Activated naive CD8-positive, alpha-beta T cell treated with anti-CD3 and anti-CD28 coated beads, Interleukin-2, amount 10 ng/mL, durations not matched to agents 7 days and 5 days (primary cell): ENCODE measurements around the gene HDAC11. TPM values are rescaled to one million over a fixed set of nuclear protein-coding genes. Genes with fewer than 3 reads are reported as not detected.
"Not testable (repeated sequence)": the region's sequence is repeated elsewhere in the genome, so short reads cannot be mapped to it uniquely, and the experiment has no call there.

ENCODE experiments used
- ATAC-seq: fragments of 150-1000 bp; cut with Tn5 transposase; one replicate; pipeline ENCODE4 v1.10.0; 2021; ENCODE audit warnings: low read depth, moderate library complexity
- POLR2A ChIA-PET: fragments of 350-600 bp; sonication (Branson Sonifier 250); formaldehyde crosslinking; loops from one replicate; lab custom pipeline; 2021; ENCODE audit warnings: antibody characterized with exemption; lab: Charles Lee
- DNase-seq: peaks from one replicate; pipeline ENCODE4 v3.0.0; 2021
- H3K27ac Mint-ChIP-seq: one replicate; pipeline ENCODE4 v1.8.0; 2022; ENCODE audit warnings: mild to moderate bottlenecking, mixed read lengths
- H3K27me3 Mint-ChIP-seq: one replicate; pipeline ENCODE4 v1.8.0; 2022; ENCODE audit warnings: mild to moderate bottlenecking, moderate library complexity, mixed read lengths
- H3K36me3 Mint-ChIP-seq: one replicate; pipeline ENCODE4 v1.8.0; 2021; ENCODE audit warnings: mild to moderate bottlenecking, mixed read lengths
- H3K4me1 Mint-ChIP-seq: one replicate; pipeline ENCODE4 v1.8.0; 2021; ENCODE audit warnings: mixed read lengths
- H3K4me3 Mint-ChIP-seq: one replicate; pipeline ENCODE4 v1.8.0; 2022; ENCODE audit warnings: mild to moderate bottlenecking, moderate library complexity, mixed read lengths
- H3K9me3 Mint-ChIP-seq: one replicate; pipeline ENCODE4 v1.8.0; 2021; ENCODE audit warnings: mixed read lengths
- total RNA-seq, 2 experiments: library from RNA; stranded (reverse); gene quantifications; one replicate each; pipeline ENCODE4 v1.2.3, GENCODE V29; 2021

The HDAC11 gene, protein sequence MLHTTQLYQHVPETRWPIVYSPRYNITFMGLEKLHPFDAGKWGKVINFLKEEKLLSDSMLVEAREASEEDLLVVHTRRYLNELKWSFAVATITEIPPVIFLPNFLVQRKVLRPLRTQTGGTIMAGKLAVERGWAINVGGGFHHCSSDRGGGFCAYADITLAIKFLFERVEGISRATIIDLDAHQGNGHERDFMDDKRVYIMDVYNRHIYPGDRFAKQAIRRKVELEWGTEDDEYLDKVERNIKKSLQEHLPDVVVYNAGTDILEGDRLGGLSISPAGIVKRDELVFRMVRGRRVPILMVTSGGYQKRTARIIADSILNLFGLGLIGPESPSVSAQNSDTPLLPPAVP
- 1 to 10 TPM; 4.1 to 4.9 TPM for total RNA-seq

GRCh38 chr3:13479582-13480339 is at the start of gene HDAC11:
Gene HDAC11, plus strand, starts transcription at chr3:13480306. Its CDS starts 42 bp downstream, at chr3:13480348.
- peak; percentile 98 for DNase-seq
- H3K9me3 Mint-ChIP-seq, result no peaks in the 10 kb centered on the region
- H3K36me3 Mint-ChIP-seq, result no peaks in the 10 kb centered on the region
- H3K27ac Mint-ChIP-seq, result peak within 1 kb of the TSS; percentile 89
- ATAC-seq, result peak; percentile 93
- H3K27me3 Mint-ChIP-seq, result no peaks in the 10 kb centered on the region
- peaks cover 10% of the 10 kb centered on the region for H3K4me1 Mint-ChIP-seq
- POLR2A ChIA-PET, result interaction anchor here (0.7 to 1.6 kb wide), 10 partner anchors 8 to 566 kb away, joined by 3 to 6 read pairs (median 4); partner anchors contain the start of gene NUP210
- peak within 1 kb of the TSS; percentile 91 for H3K4me3 Mint-ChIP-seq

DNA sequence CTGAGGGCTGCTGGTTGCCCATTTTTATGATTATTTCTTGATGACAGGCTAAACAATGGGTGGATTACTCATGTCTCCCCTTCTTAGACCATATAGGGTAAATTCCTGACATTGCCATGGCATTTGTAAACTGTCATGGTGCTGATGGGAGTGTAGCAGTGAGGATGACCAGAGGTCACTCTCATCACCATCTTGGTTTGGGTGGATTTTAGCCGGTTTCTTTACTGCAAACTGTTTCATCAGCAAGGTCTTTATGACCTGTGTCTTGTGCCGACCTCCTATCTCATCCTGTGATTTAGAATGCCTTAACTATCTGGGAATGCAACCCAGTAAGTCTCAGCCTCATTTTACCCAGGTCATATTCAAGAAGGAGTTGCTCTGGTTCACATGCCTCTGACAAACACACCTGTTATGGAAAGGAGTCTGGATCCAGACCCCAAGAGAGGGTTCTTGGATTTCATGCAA is 49.7 kb upstream of the HDAC11 start:
- H3K4me3 Mint-ChIP-seq, DNase-seq, H3K36me3 Mint-ChIP-seq, H3K9me3 Mint-ChIP-seq, H3K27ac Mint-ChIP-seq, POLR2A ChIA-PET, ATAC-seq, H3K27me3 Mint-ChIP-seq: not testable (repeated sequence)
- H3K4me1 Mint-ChIP-seq, result peaks cover 16% of the 10 kb centered on the region

DNA sequence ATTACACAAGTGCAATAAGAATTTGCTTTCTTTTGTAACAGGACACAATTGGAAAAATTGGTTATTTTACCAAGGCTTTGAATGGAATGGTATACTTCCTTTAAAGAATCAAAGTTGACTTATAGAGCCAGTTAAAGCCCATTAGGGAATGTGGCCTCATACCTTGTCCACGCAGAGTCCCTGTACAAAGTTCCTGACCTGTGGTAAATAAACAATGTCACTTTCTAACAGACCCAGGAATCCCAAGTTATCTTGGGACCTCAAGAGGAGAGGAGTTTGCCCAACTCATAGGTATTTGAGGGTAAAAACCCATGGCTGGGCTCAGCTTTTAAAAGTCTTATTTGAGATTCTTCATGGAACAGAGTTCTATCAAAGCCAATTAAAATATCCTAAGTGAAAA is 48.0 kb upstream of the HDAC11 start:
- DNase-seq (no peak), ATAC-seq (no peak)
- H3K27ac Mint-ChIP-seq, result no peak overlapping the region
- peaks cover 7% of the 10 kb centered on the region for H3K27me3 Mint-ChIP-seq
- no peaks in the 10 kb centered on the region for H3K36me3 Mint-ChIP-seq
- H3K4me1 Mint-ChIP-seq, result peaks cover 11% of the 10 kb centered on the region
- POLR2A ChIA-PET, result no interaction called here
- H3K4me3 Mint-ChIP-seq, result no peak overlapping the region
- H3K9me3 Mint-ChIP-seq, result peaks cover 4% of the 10 kb centered on the region

DNA sequence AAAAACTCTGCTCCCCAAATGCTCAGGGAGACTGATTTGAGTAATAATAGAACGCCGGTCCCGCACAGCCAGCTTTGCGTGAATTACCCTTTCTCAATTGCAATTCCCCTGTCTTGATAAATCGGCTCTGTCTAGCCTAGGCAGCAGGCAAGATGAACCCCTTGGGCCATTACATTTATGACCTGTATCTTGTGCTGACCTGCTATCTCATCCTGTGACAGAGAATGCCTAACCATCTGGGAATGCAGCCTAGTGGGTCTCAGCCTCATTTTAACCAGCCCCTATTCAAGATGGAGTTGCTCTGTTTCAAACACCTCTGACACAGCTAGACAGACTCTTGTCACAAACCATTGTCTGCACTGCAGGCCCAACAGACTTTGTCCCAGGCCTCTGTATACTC is 46.2 kb upstream of the HDAC11 start:
- H3K4me3 Mint-ChIP-seq, result no peak overlapping the region
- ATAC-seq, result no peak
- no peak overlapping the region for H3K27ac Mint-ChIP-seq
- peaks cover 2% of the 10 kb centered on the region for H3K4me1 Mint-ChIP-seq
- no peaks in the 10 kb centered on the region for H3K36me3 Mint-ChIP-seq
- H3K9me3 Mint-ChIP-seq, result peaks cover 4% of the 10 kb centered on the region
- H3K27me3 Mint-ChIP-seq, result peaks cover 9% of the 10 kb centered on the region
- DNase-seq, result no peak
- POLR2A ChIA-PET, result no interaction called here

GRCh38 chr3:13436213-13436612 is 43.9 kb upstream of the HDAC11 start:
- POLR2A ChIA-PET, H3K36me3 Mint-ChIP-seq, H3K27ac Mint-ChIP-seq, H3K27me3 Mint-ChIP-seq, H3K9me3 Mint-ChIP-seq, H3K4me3 Mint-ChIP-seq, DNase-seq, ATAC-seq, H3K4me1 Mint-ChIP-seq: not testable (repeated sequence)

- Mint-ChIP-seq H3K4me1 (peaks cover 4% of the 10 kb centered on the region), H3K4me3 (no peak overlapping the region), H3K9me3 (no peaks in the 10 kb centered on the region), H3K27me3 (peaks cover 5% of the 10 kb centered on the region), H3K27ac (no peak overlapping the region), H3K36me3 (no peaks in the 10 kb centered on the region)
- ATAC-seq (no peak), DNase-seq (no peak)
- POLR2A ChIA-PET, result interaction anchor here (1.5 kb wide), 1 partner anchor 12 kb away, joined by 3 read pairs; no protein-coding TSS in a partner anchor
These were observed 39.8 kb upstream of the HDAC11 start for GRCh38 chr3:13440204-13440817.

DNA sequence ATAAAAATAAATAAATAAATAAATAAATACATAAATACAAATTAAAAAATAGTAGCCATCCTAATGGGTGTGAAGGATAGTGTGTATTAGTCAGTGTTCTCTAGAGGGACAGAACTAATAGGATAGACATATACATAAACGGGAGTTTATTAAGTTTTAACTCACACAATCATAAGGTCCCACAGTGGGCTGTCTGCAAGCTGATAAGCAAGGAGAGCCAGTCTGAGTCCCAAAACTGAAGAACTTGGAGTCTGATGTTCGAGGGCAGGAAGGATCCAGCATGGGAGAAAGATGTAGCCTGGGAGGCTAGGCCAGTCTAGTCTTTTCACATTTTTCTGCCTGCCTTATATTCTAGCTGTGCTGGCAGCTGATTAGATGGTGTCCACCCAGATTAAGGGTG is 37.2 kb upstream of the HDAC11 start:
- H3K36me3 Mint-ChIP-seq, H3K4me3 Mint-ChIP-seq, POLR2A ChIA-PET, H3K27ac Mint-ChIP-seq, H3K9me3 Mint-ChIP-seq, DNase-seq, H3K4me1 Mint-ChIP-seq, ATAC-seq, H3K27me3 Mint-ChIP-seq: not testable (repeated sequence)

- POLR2A ChIA-PET, result interaction anchor here (0.8 to 3.8 kb wide), 13 partner anchors 23 to 436 kb away, joined by 3 to 59 read pairs (median 8); partner anchors contain the start of genes HDAC11 and NUP210
- H3K36me3 Mint-ChIP-seq, result no peaks in the 10 kb centered on the region
- peak overlapping the region; percentile 88 for H3K27ac Mint-ChIP-seq
- peak overlapping the region; percentile 79 for H3K4me3 Mint-ChIP-seq
- no peaks in the 10 kb centered on the region for H3K9me3 Mint-ChIP-seq
- ATAC-seq (peak; percentile 13), DNase-seq (peak; percentile 42)
- no peaks in the 10 kb centered on the region for H3K27me3 Mint-ChIP-seq
- peaks cover 11% of the 10 kb centered on the region for H3K4me1 Mint-ChIP-seq
These were observed 28.8 kb upstream of the HDAC11 start for GRCh38 chr3:13451301-13451673.

- Mint-ChIP-seq H3K9me3 (no peaks in the 10 kb centered on the region), H3K4me1 (peaks cover 11% of the 10 kb centered on the region), H3K27me3 (peaks cover 2% of the 10 kb centered on the region), H3K27ac (peak overlapping the region; percentile 88), H3K4me3 (peak overlapping the region; percentile 79), H3K36me3 (no peaks in the 10 kb centered on the region)
- POLR2A ChIA-PET, result interaction anchor here (1.1 to 3.8 kb wide), 9 partner anchors 13 to 107 kb away, joined by 3 to 59 read pairs (median 10); partner anchors contain the start of genes HDAC11 and NUP210
- ATAC-seq (no peak), DNase-seq (peak; percentile 47)
These were observed 27.4 kb upstream of the HDAC11 start for GRCh38 chr3:13452490-13453335.

GRCh38 chr3:13455644-13456043 is 24.5 kb upstream of the HDAC11 start:
- H3K27me3 Mint-ChIP-seq, result peaks cover 8% of the 10 kb centered on the region
- POLR2A ChIA-PET, result no interaction called here
- no peak overlapping the region for H3K4me3 Mint-ChIP-seq
- H3K4me1 Mint-ChIP-seq, result peaks cover 11% of the 10 kb centered on the region
- no peak for DNase-seq
- H3K36me3 Mint-ChIP-seq, result no peaks in the 10 kb centered on the region
- H3K27ac Mint-ChIP-seq, result no peak overlapping the region
- no peak for ATAC-seq
- no peaks in the 10 kb centered on the region for H3K9me3 Mint-ChIP-seq

GRCh38 chr3:13457593-13457992 is 22.5 kb upstream of the HDAC11 start:
- ATAC-seq (no peak), DNase-seq (no peak)
- Mint-ChIP-seq H3K36me3 (no peaks in the 10 kb centered on the region), H3K27ac (no peak overlapping the region), H3K4me3 (no peak overlapping the region), H3K27me3 (peaks cover 8% of the 10 kb centered on the region), H3K4me1 (peaks cover 7% of the 10 kb centered on the region), H3K9me3 (no peaks in the 10 kb centered on the region)
- POLR2A ChIA-PET, result no interaction called here

GRCh38 chr3:13459605-13460340 is 20.3 kb upstream of the HDAC11 start:
- DNase-seq, result no peak
- POLR2A ChIA-PET, result no interaction called here
- H3K4me1 Mint-ChIP-seq, result peaks cover 4% of the 10 kb centered on the region
- ATAC-seq, result no peak
- H3K9me3 Mint-ChIP-seq, result no peaks in the 10 kb centered on the region
- H3K4me3 Mint-ChIP-seq, result no peak overlapping the region
- H3K27me3 Mint-ChIP-seq, result peaks cover 15% of the 10 kb centered on the region
- H3K36me3 Mint-ChIP-seq, result no peaks in the 10 kb centered on the region
- H3K27ac Mint-ChIP-seq, result no peak overlapping the region
